Measurements from ENCODE around the gene C1QTNF1.

- TF ChIP-seq CTCF (conservative IDR thresholded peaks at IDR 0.05; ENCODE audit: low read depth, low read length), result no peak
- TF ChIP-seq EZH2 (IDR thresholded peaks at IDR 0.05; ENCODE audit: low read length, unreplicated experiment), result no peak
- no peak for TF ChIP-seq EZH2phosphoT487 (IDR thresholded peaks at IDR 0.05; ENCODE audit: borderline replicate concordance, low read length)
Observed at GRCh38 chr17:79080761-79081290, 56.9 kb downstream of the C1QTNF1 start.

Data from PC-3 (cell line).